Measurements from ENCODE around the gene AKT3. TPM values are rescaled to one million over a fixed set of nuclear protein-coding genes. Genes with fewer than 3 reads are reported as not detected.

The AKT3 gene
- total and polyA plus RNA-seq, 2 donors (not counting 1 experiment from before 2014, with no cell fraction given) = 37.8 to 42.0 TPM

DNA sequence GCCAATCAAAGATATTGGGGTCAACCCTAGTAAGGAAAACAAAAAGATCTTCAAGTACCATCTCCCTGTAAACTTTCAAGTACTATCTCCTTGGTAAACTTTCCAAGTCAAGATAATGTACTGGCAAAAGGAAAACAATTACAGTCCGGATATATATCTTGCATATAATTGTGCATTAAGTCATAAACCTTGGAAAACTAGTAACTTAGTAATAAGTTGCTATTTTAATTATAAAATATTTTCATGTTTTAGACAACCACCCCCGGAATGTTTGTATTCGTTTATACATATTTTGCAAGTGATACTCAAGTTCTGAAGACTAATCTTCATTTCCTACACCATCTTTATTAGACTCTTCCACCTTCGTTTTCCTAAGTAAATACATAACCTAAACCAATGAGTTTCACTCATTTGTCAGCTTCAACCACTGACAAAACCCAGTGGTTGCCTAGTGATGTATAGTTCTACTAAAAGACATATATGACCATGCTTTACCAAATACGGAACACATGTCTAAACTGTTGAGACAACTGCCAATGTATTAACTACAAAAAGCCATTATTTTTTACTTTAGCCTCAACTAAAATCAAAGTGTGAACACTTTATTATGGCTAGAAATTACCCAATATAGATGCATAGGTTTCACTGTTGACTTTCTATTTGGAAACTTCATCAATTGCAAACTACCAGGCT, 1.7 kb downstream of the AKT3 start:
- no peaks in the 10 kb centered on the region for H3K27me3 ChIP-seq (ENCODE audit: control insufficient read depth, insufficient read depth, low read length)
- H3K4me2 ChIP-seq (ENCODE audit: extremely low read depth, insufficient read depth, low read length) = peak overlapping the region; percentile 73
- no peaks in the 10 kb centered on the region for H3K9me3 ChIP-seq (ENCODE audit: control insufficient read depth, insufficient read depth, low read depth, low read length)
- no peak for DNase-seq (ENCODE audit: low read depth in 2 of 2)
- TF ChIP-seq CTCF (conservative IDR thresholded peaks at IDR 0.05 in 1 of 2, IDR thresholded peaks at IDR 0.05 in 1 of 2; ENCODE audit: low read depth in 1 of 2, low read length in 2 of 2) (no peak), EZH2 (IDR thresholded peaks at IDR 0.05; ENCODE audit: low read length, missing control alignments) (no peak)
- H3K36me3 ChIP-seq (ENCODE audit: control insufficient read depth, insufficient read depth, low read length) = no peaks in the 10 kb centered on the region
- peaks cover 44% of the 10 kb centered on the region for H3K79me2 ChIP-seq (ENCODE audit: control insufficient read depth, insufficient read depth, low read length)
- H3K9ac ChIP-seq (ENCODE audit: insufficient read depth, low read length) = no peak overlapping the region
- H2AFZ ChIP-seq (ENCODE audit: low read length) = no peak overlapping the region
- no peak overlapping the region for H3K27ac ChIP-seq (ENCODE audit: insufficient read depth, low read length)
- peaks cover 4% of the 10 kb centered on the region for H4K20me1 ChIP-seq (ENCODE audit: control insufficient read depth, extremely low read depth, insufficient read depth, low read length)
- peak overlapping the region; percentile 60 to 73 (median 70) for H3K4me3 ChIP-seq (replicated peaks in 1 of 4; ENCODE audit: control extremely low read depth in 1 of 4, insufficient read depth in 1 of 4, low read depth in 3 of 4, low read length in 4 of 4)
- H3K4me1 ChIP-seq (ENCODE audit: control insufficient read depth, extremely low read depth, insufficient read depth, low read length) = peaks cover 2% of the 10 kb centered on the region

GRCh38 chr1:243846761-243847160, 3.3 kb downstream of the AKT3 start:
- TF ChIP-seq CTCF (conservative IDR thresholded peaks at IDR 0.05 in 1 of 2, IDR thresholded peaks at IDR 0.05 in 1 of 2; ENCODE audit: low read depth in 1 of 2, low read length in 2 of 2) = no peak
- TF ChIP-seq EZH2 (IDR thresholded peaks at IDR 0.05; ENCODE audit: low read length, missing control alignments) = no peak
- H3K9ac ChIP-seq (ENCODE audit: insufficient read depth, low read length) = no peak overlapping the region
- H3K4me2 ChIP-seq (ENCODE audit: extremely low read depth, insufficient read depth, low read length) = no peak overlapping the region
- no peak overlapping the region for H2AFZ ChIP-seq (ENCODE audit: low read length)
- no peak overlapping the region for H3K27ac ChIP-seq (ENCODE audit: insufficient read depth, low read length)
- no peak for DNase-seq (ENCODE audit: low read depth in 2 of 2)
- no peaks in the 10 kb centered on the region for H3K27me3 ChIP-seq (ENCODE audit: control insufficient read depth, insufficient read depth, low read length)
- H3K79me2 ChIP-seq (ENCODE audit: control insufficient read depth, insufficient read depth, low read length) = peaks cover 54% of the 10 kb centered on the region
- H3K9me3 ChIP-seq (ENCODE audit: control insufficient read depth, insufficient read depth, low read depth, low read length) = no peaks in the 10 kb centered on the region
- peaks cover 4% of the 10 kb centered on the region for H4K20me1 ChIP-seq (ENCODE audit: control insufficient read depth, extremely low read depth, insufficient read depth, low read length)
- no peaks in the 10 kb centered on the region for H3K36me3 ChIP-seq (ENCODE audit: control insufficient read depth, insufficient read depth, low read length)
- peaks cover 5% of the 10 kb centered on the region for H3K4me1 ChIP-seq (ENCODE audit: control insufficient read depth, extremely low read depth, insufficient read depth, low read length)
- no peak overlapping the region for H3K4me3 ChIP-seq (replicated peaks in 1 of 4; ENCODE audit: control extremely low read depth in 1 of 4, insufficient read depth in 1 of 4, low read depth in 3 of 4, low read length in 4 of 4)

GRCh38 chr1:243845888-243846287, 4.2 kb downstream of the AKT3 start:
- DNase-seq (ENCODE audit: low read depth in 2 of 2) = no peak
- Histone ChIP-seq H3K9me3 (ENCODE audit: control insufficient read depth, insufficient read depth, low read depth, low read length) (no peaks in the 10 kb centered on the region), H3K4me1 (ENCODE audit: control insufficient read depth, extremely low read depth, insufficient read depth, low read length) (peaks cover 5% of the 10 kb centered on the region), H4K20me1 (ENCODE audit: control insufficient read depth, extremely low read depth, insufficient read depth, low read length) (peaks cover 4% of the 10 kb centered on the region), H3K36me3 (ENCODE audit: control insufficient read depth, insufficient read depth, low read length) (no peaks in the 10 kb centered on the region), H3K4me2 (ENCODE audit: extremely low read depth, insufficient read depth, low read length) (no peak overlapping the region), H3K27me3 (ENCODE audit: control insufficient read depth, insufficient read depth, low read length) (no peaks in the 10 kb centered on the region), H3K9ac (ENCODE audit: insufficient read depth, low read length) (no peak overlapping the region), H3K4me3 (replicated peaks in 1 of 4; ENCODE audit: control extremely low read depth in 1 of 4, insufficient read depth in 1 of 4, low read depth in 3 of 4, low read length in 4 of 4) (no peak overlapping the region), H3K27ac (ENCODE audit: insufficient read depth, low read length) (no peak overlapping the region), H2AFZ (ENCODE audit: low read length) (no peak overlapping the region), H3K79me2 (ENCODE audit: control insufficient read depth, insufficient read depth, low read length) (peaks cover 56% of the 10 kb centered on the region)
- TF ChIP-seq CTCF (conservative IDR thresholded peaks at IDR 0.05 in 1 of 2, IDR thresholded peaks at IDR 0.05 in 1 of 2; ENCODE audit: low read depth in 1 of 2, low read length in 2 of 2) = no peak
- TF ChIP-seq EZH2 (IDR thresholded peaks at IDR 0.05; ENCODE audit: low read length, missing control alignments) = no peak

Data from fibroblast of lung (primary cell).